ENCODE data around the gene TET1.
A peak's percentile ranks its signal among the peaks of the same experiment; 100 is the strongest.

DNA sequence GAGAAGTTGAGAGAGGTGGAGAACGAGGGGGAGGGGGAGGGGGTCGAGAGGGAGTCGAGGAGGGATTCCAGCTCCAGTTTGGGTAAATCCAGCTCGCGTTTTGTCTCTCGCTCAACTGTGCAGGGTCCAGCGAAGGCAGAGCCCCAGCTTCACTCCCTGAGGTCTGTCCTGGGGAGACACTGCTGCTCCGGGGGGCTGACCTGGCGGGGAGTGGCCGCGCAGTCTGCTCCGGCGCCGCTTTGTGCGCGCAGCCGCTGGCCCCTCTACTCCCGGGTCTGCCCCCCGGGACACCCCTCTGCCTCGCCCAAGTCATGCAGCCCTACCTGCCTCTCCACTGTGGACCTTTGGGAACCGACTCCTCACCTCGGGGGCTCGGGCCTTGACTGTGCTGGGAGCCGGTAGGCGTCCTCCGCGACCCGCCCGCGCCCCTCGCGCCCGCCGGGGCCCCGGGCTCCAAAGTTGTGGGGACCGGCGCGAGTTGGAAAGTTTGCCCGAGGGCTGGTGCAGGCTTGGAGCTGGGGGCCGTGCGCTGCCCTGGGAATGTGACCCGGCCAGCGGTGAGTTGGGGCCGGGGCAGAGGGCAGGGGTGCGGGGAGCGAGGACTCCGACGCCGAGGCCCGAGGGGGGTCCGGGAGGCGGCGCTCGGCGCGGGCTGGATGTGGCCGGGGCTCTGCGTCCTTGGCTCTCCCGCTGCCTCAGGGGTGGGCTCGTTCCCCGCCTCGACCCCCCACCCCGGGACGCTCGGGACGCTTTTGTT, at the start of gene TET1:
- no peak for TF ChIP-seq EP300 (IDR thresholded peaks at IDR 0.05; ENCODE audit: low read depth)
- peak; percentile 43 for TF ChIP-seq POLR2A (IDR thresholded peaks at IDR 0.05)

Data from transverse colon (tissue), 1 donor.